SK-N-SH (cell line): ENCODE results near the gene SIK2. TPM values are rescaled to one million over a fixed set of nuclear protein-coding genes. Genes with fewer than 3 reads are reported as not detected.

Source experiments
- CTCF ChIA-PET: fragments of 300-600, 350-600 bp; formaldehyde crosslinking; extraction: SDS; loops from one replicate; lab custom pipeline; 2021; lab: Yijun Ruan, JAX
- POLR2A ChIA-PET: fragments of 350-600 bp; sonication (Branson Sonifier 250); formaldehyde crosslinking; extraction: SDS; loops from one replicate; lab custom pipeline; 2020; ENCODE audit warnings: antibody characterized with exemption, inconsistent platforms; lab: Yijun Ruan, JAX
- DNase-seq: peaks from one replicate; pipeline ENCODE4 v3.0.0; 2012
- H2AFZ ChIP-seq: fragments of 200-600 bp; sonication (generic); 2 replicates; pipeline ENCODE4 v1.8.1; 2016; ENCODE audit warnings: antibody characterized with exemption, mild to moderate bottlenecking, low read depth
- H3F3A ChIP-seq: fragments of 200-600 bp; sonication (generic); replicated peaks from 2 replicates; pipeline ENCODE3; 2016; ENCODE audit warnings: antibody characterized with exemption, mild to moderate bottlenecking; ENCODE audit not compliant: insufficient read depth
- H3K27ac ChIP-seq, 2 experiments: fragments of 200-500 bp in 1 of 2; fragments of 200-600 bp in 1 of 2; sonication (Bioruptor generic) in 1 of 2; sonication (generic), shearing (Covaris generic) in 1 of 2; 2 replicates each; pipeline versions ENCODE4 v1.5.1 to v1.6.1; 2014 to 2016; ENCODE audit warnings: low read depth in 2 of 2, inconsistent platforms in 1 of 2, low read length in 1 of 2, mild to moderate bottlenecking in 1 of 2, mixed read lengths in 1 of 2
- H3K27me3 ChIP-seq: fragments of 200-600 bp; sonication (generic), shearing (Covaris generic); 2 replicates; pipeline ENCODE4 v1.6.1; 2016; ENCODE audit warnings: mixed run types; ENCODE audit not compliant: insufficient read depth
- H3K36me3 ChIP-seq, 2 experiments: fragments of 200-500 bp in 1 of 2; fragments of 200-600 bp in 1 of 2; sonication (Bioruptor generic) in 1 of 2; sonication (generic) in 1 of 2; replicated peaks in 1 of 2; 2 replicates each; pipeline versions ENCODE3 to v1.5.1; 2014 to 2016; ENCODE audit warnings: low read length in 1 of 2, mild to moderate bottlenecking in 1 of 2; ENCODE audit not compliant: insufficient read depth in 2 of 2, control insufficient read depth in 1 of 2
- H3K4me1 ChIP-seq, 2 experiments: fragments of 200-500 bp in 1 of 2; fragments of 200-600 bp in 1 of 2; sonication (Bioruptor generic) in 1 of 2; sonication (generic), shearing (Covaris generic) in 1 of 2; 2 replicates each; pipeline versions ENCODE4 v1.5.1 to v1.6.1; 2014 to 2016; ENCODE audit warnings: low read depth in 1 of 2, low read length in 1 of 2, mixed run types in 1 of 2; ENCODE audit not compliant: insufficient read depth in 2 of 2, control insufficient read depth in 1 of 2
- H3K4me2 ChIP-seq: fragments of 200-600 bp; sonication (generic), shearing (Covaris generic); 2 replicates; pipeline ENCODE4 v1.6.1; 2017; ENCODE audit warnings: mixed run types
- H3K4me3 ChIP-seq, 2 experiments: fragments of 200-500 bp in 1 of 2; fragments of 200-600 bp in 1 of 2; sonication (Bioruptor generic) in 1 of 2; sonication (generic), shearing (Covaris generic) in 1 of 2; 2 replicates each; pipeline versions ENCODE4 v1.5.1 to v1.8.1; 2014 to 2016; ENCODE audit warnings: low read depth in 2 of 2, inconsistent platforms in 1 of 2, low read length in 1 of 2, mild to moderate bottlenecking in 1 of 2, mixed read lengths in 1 of 2, moderate library complexity in 1 of 2
- H3K79me2 ChIP-seq: fragments of 200-600 bp; sonication (generic); 2 replicates; pipeline ENCODE4 v1.8.1; 2017; ENCODE audit warnings: mild to moderate bottlenecking; ENCODE audit not compliant: insufficient read depth
- H3K9ac ChIP-seq: fragments of 200-600 bp; sonication (generic); 2 replicates; pipeline ENCODE4 v1.6.1; 2017; ENCODE audit warnings: mixed run types
- H3K9me2 ChIP-seq: fragments of 200-600 bp; sonication (generic); 2 replicates; pipeline ENCODE4 v1.6.1; 2017; ENCODE audit warnings: mixed run types
- H3K9me3 ChIP-seq: fragments of 200-600 bp; sonication (generic); 2 replicates; pipeline ENCODE4 v1.6.1; 2017; ENCODE audit warnings: mixed run types, mild to moderate bottlenecking, moderate library complexity
- H4K20me1 ChIP-seq: fragments of 200-600 bp; sonication (generic); 2 replicates; pipeline ENCODE4 v1.6.1; 2017; ENCODE audit warnings: mild to moderate bottlenecking, mixed run types; ENCODE audit not compliant: insufficient read depth
- CHD2 ChIP-seq: fragments of 150-350 bp; IDR thresholded peaks from 2 replicates; pipeline ENCODE4 v1.6.1; 2018; ENCODE audit warnings: low read length; ENCODE audit not compliant: partially characterized antibody
- CTCF ChIP-seq: fragments of 200-600 bp; sonication (generic); IDR thresholded peaks from 2 replicates; pipeline ENCODE4 v1.6.1; 2017; ENCODE audit warnings: antibody characterized with exemption, mild to moderate bottlenecking, moderate library complexity
- ELF1 ChIP-seq: IDR thresholded peaks from 2 replicates; pipeline ENCODE4 v1.4.0; 2012
- EP300 ChIP-seq, 2 experiments: IDR thresholded peaks; 2 replicates each; pipeline versions ENCODE4 v1.4.0 to v1.6.1; 2012; ENCODE audit warnings: borderline replicate concordance in 1 of 2, low read depth in 1 of 2, low read length in 1 of 2
- EZH2phosphoT487 ChIP-seq: fragments of 200-600 bp; sonication (generic); IDR thresholded peaks from 2 replicates; pipeline ENCODE4 v1.6.1; 2017; ENCODE audit warnings: low read depth, mixed run types, mild to moderate bottlenecking, antibody characterized with exemption, moderate library complexity, borderline replicate concordance
- FOSL2 ChIP-seq: IDR thresholded peaks from 2 replicates; pipeline ENCODE4 v1.4.0; 2012; ENCODE audit warnings: low read depth, mild to moderate bottlenecking, moderate library complexity, borderline replicate concordance
- FOXJ3 ChIP-seq: sonication (generic); formaldehyde crosslinking; IDR thresholded peaks from 2 replicates; pipeline ENCODE4 v1.5.1; 2020; ENCODE audit warnings: mild to moderate bottlenecking, missing genetic modification reagents
- FOXM1 ChIP-seq: IDR thresholded peaks from 2 replicates; pipeline ENCODE4 v1.4.0; 2012; ENCODE audit warnings: low read depth, mild to moderate bottlenecking
- GABPA ChIP-seq: IDR thresholded peaks from 2 replicates; pipeline ENCODE4 v1.4.0; 2012; ENCODE audit warnings: low read depth, mild to moderate bottlenecking
- IRF3 ChIP-seq: fragments of 150-350 bp; IDR thresholded peaks from 2 replicates; pipeline ENCODE4 v1.6.1; 2016; ENCODE audit warnings: mild to moderate bottlenecking, low read depth, low read length
- MXI1 ChIP-seq: IDR thresholded peaks from 2 replicates; pipeline ENCODE4 v1.6.1; 2012; ENCODE audit warnings: mild to moderate bottlenecking, low read depth, low read length, improper control_type of control experiment
- RXRA ChIP-seq: IDR thresholded peaks from 2 replicates; pipeline ENCODE4 v1.4.0; 2012; ENCODE audit warnings: low read depth, mild to moderate bottlenecking, borderline replicate concordance
- SIN3A ChIP-seq: IDR thresholded peaks from 2 replicates; pipeline ENCODE4 v1.6.1; 2012; ENCODE audit warnings: low read depth, mild to moderate bottlenecking, low read length, moderate library complexity, borderline replicate concordance
- SMC3 ChIP-seq: IDR thresholded peaks from 2 replicates; pipeline ENCODE4 v1.6.1; 2012; ENCODE audit warnings: low read depth, low read length, improper control_type of control experiment
- TCF12 ChIP-seq: IDR thresholded peaks from 2 replicates; pipeline ENCODE4 v1.4.0; 2012
- TEAD4 ChIP-seq: IDR thresholded peaks from 2 replicates; pipeline ENCODE4 v1.4.0; 2012; ENCODE audit warnings: mild to moderate bottlenecking, borderline replicate concordance; ENCODE audit not compliant: insufficient read depth
- USF1 ChIP-seq: IDR thresholded peaks from 2 replicates; pipeline ENCODE4 v1.4.0; 2012; ENCODE audit warnings: low read depth, borderline replicate concordance
- WGBS: methylation state at CpG from one replicate; pipeline ENCODE4 v1.1.6; 2017; ENCODE audit warnings: low lambda C conversion rate; 5-methylcytosine and 5-hydroxymethylcytosine counted together
- polyA plus RNA-seq, 3 experiments: library from polyadenylated mRNA; depleted of rRNA; stranded (reverse); fragments of >200 nt; gene quantifications; 2 replicates each; pipeline ENCODE4 v1.2.3, GENCODE V29; 2012
- TF ChIP-seq, protein P1 (sequence below): IDR thresholded peaks from 2 replicates; pipeline ENCODE4 v1.4.0; 2012; ENCODE audit warnings: low read depth
- TF ChIP-seq, protein P2 (sequence below): IDR thresholded peaks from 2 replicates; pipeline ENCODE4 v1.6.1; 2012; ENCODE audit warnings: mild to moderate bottlenecking, low read depth, low read length, moderate library complexity

The SIK2 gene
- polyA plus RNA-seq, 1 of the 3 experiments (the other 2 are of a cell fraction): 8.9 TPM

- DNase-seq: no peak
- H3K4me2 ChIP-seq: no peak overlapping the region
- no peak overlapping the region for H2AFZ ChIP-seq
- H3F3A ChIP-seq: peaks cover 28% of the 10 kb centered on the region
- H3K4me1 ChIP-seq: peaks cover 0 to 5% of the 10 kb centered on the region in 2 experiments; a peak in 2 of 4 replicates
- 92% methylated on average over 1 of the region's 1 CpG for WGBS
- peaks cover 18% of the 10 kb centered on the region for H4K20me1 ChIP-seq
- H3K9me3 ChIP-seq: no peaks in the 10 kb centered on the region
- peaks cover 9 to 20% of the 10 kb centered on the region in 2 experiments for H3K36me3 ChIP-seq
- ChIA-PET POLR2A (no interaction called here), CTCF (no interaction called here)
- no peaks in the 10 kb centered on the region for H3K27me3 ChIP-seq
- no peak overlapping the region for H3K9ac ChIP-seq
- H3K9me2 ChIP-seq: no peaks in the 10 kb centered on the region
- H3K79me2 ChIP-seq: peaks cover 6% of the 10 kb centered on the region; the same call in 1 of the 2 replicates
- no peak overlapping the region for H3K4me3 ChIP-seq
- no peak for TF ChIP-seq RXRA
- no peak for TF ChIP-seq CTCF
- no peak for TF ChIP-seq FOXJ3 (CRISPR knock-in tag)
- TF ChIP-seq GABPA: no peak
- no peak for TF ChIP-seq MXI1
- TF ChIP-seq SIN3A: no peak
- H3K27ac ChIP-seq: no peak overlapping the region
Observed at GRCh38 chr11:111672949-111673348, 70.7 kb downstream of the SIK2 start.

DNA sequence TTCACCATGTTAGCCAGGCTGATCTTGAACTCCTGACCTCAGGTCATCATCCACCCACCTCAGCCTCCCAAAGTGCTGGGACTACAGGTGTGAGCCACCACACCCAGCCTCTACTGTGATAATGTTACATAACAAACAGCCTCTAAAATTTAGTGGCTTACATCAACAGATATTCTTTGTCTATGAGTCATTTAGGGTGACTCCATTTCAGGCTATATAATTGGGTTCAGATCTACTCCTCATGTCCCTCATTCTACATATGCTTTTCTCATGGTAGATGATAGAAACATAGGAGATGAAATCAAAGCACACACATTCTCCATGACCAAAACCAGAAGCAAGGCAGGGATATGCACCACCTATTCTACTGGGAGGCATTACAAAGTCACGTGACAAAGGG lies 72.7 kb downstream of the SIK2 start:
- 82% methylated on average over 1 of the region's 1 CpG for WGBS
- Histone ChIP-seq H3K36me3 (peaks cover 9 to 20% of the 10 kb centered on the region in 2 experiments), H3F3A (peaks cover 28% of the 10 kb centered on the region), H3K4me3 (no peak overlapping the region), H3K4me1 (peaks cover 0 to 5% of the 10 kb centered on the region in 2 experiments; a peak in 2 of 4 replicates), H3K4me2 (no peak overlapping the region), H3K27ac (no peak overlapping the region), H4K20me1 (peaks cover 18% of the 10 kb centered on the region), H3K9me3 (no peaks in the 10 kb centered on the region), H3K27me3 (no peaks in the 10 kb centered on the region), H3K79me2 (peaks cover 19% of the 10 kb centered on the region; the same call in 1 of the 2 replicates), H2AFZ (no peak overlapping the region), H3K9ac (no peak overlapping the region), H3K9me2 (no peaks in the 10 kb centered on the region)
- DNase-seq: no peak
- ChIA-PET POLR2A (no interaction called here), CTCF (no interaction called here)
- TF ChIP-seq TEAD4 (no peak), EP300 (IDR thresholded peaks at IDR 0.05; ENCODE audit: borderline replicate concordance in 1 of 2, low read depth in 1 of 2, low read length in 1 of 2) (no peak), FOXJ3 (CRISPR knock-in tag) (no peak), IRF3 (no peak), TCF12 (no peak), USF1 (no peak), SIN3A (no peak), FOXM1 (no peak), CHD2 (no peak), ELF1 (no peak), SMC3 (no peak), EZH2phosphoT487 (no peak), RXRA (no peak), FOSL2 (no peak)
- TF ChIP-seq, protein P1, sequence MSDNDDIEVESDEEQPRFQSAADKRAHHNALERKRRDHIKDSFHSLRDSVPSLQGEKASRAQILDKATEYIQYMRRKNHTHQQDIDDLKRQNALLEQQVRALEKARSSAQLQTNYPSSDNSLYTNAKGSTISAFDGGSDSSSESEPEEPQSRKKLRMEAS: no peak
- TF ChIP-seq, protein P2, sequence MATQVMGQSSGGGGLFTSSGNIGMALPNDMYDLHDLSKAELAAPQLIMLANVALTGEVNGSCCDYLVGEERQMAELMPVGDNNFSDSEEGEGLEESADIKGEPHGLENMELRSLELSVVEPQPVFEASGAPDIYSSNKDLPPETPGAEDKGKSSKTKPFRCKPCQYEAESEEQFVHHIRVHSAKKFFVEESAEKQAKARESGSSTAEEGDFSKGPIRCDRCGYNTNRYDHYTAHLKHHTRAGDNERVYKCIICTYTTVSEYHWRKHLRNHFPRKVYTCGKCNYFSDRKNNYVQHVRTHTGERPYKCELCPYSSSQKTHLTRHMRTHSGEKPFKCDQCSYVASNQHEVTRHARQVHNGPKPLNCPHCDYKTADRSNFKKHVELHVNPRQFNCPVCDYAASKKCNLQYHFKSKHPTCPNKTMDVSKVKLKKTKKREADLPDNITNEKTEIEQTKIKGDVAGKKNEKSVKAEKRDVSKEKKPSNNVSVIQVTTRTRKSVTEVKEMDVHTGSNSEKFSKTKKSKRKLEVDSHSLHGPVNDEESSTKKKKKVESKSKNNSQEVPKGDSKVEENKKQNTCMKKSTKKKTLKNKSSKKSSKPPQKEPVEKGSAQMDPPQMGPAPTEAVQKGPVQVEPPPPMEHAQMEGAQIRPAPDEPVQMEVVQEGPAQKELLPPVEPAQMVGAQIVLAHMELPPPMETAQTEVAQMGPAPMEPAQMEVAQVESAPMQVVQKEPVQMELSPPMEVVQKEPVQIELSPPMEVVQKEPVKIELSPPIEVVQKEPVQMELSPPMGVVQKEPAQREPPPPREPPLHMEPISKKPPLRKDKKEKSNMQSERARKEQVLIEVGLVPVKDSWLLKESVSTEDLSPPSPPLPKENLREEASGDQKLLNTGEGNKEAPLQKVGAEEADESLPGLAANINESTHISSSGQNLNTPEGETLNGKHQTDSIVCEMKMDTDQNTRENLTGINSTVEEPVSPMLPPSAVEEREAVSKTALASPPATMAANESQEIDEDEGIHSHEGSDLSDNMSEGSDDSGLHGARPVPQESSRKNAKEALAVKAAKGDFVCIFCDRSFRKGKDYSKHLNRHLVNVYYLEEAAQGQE: no peak
